ENCODE results near the gene RNF4.
"Not testable (repeated sequence)": the region's sequence is repeated elsewhere in the genome, so short reads cannot be mapped to it uniquely, and the experiment has no call there.

- not testable (repeated sequence) for TF ChIP-seq CTCF (IDR thresholded peaks at IDR 0.05; ENCODE audit: insufficient read depth, low read depth, low read length); EZH2 (IDR thresholded peaks at IDR 0.05; ENCODE audit: insufficient read depth, low read length)
Observed at GRCh38 chr4:2514193-2514592, 45.3 kb downstream of the RNF4 start.
